GM10847 (cell line): ENCODE results near the gene GFRA3.

ENCODE experiments used
- POLR2A ChIP-seq: IDR thresholded peaks from 2 replicates; pipeline ENCODE4 v1.6.1; 2011; ENCODE audit not compliant: insufficient read length; ENCODE audit errors: extremely low read depth

GFRA3 gene, protein sequence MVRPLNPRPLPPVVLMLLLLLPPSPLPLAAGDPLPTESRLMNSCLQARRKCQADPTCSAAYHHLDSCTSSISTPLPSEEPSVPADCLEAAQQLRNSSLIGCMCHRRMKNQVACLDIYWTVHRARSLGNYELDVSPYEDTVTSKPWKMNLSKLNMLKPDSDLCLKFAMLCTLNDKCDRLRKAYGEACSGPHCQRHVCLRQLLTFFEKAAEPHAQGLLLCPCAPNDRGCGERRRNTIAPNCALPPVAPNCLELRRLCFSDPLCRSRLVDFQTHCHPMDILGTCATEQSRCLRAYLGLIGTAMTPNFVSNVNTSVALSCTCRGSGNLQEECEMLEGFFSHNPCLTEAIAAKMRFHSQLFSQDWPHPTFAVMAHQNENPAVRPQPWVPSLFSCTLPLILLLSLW

DNA sequence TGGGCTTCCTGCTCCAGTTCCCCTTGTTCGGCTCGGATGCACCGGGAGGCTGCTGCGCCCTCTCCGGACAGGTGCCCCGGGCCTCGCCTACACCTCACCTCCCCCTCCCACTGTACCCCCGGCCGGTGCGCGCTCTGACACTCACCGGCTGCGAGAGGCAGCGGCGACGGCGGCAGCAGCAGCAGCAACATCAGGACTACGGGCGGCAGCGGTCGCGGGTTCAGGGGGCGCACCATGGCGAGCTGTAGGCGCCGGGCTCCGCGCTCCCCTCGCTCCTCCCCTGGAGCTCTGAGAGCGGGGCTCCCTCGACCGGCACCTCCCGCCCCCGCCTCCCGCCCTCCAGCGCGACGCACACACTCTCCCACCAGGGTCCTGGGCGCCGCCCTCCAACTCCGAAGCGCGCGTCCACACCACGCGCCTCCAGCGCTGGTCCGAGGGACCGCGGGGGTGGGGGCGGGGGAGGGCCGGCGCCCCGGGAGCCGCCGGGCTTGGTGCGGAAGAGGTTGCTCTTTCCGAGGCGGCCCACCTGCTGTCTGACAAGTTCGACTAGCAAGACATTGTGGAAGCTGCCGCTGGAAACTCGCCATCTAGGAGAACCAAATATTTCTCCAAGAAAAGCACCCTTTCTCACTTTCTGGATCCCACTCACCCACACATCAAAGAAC is at the start of gene GFRA3:
GFRA3 (minus strand) TSS at position 433 of the 665 bp plus-strand sequence; CDS start at position 236, 197 bp downstream.
- TF ChIP-seq POLR2A, result no peak

DNA sequence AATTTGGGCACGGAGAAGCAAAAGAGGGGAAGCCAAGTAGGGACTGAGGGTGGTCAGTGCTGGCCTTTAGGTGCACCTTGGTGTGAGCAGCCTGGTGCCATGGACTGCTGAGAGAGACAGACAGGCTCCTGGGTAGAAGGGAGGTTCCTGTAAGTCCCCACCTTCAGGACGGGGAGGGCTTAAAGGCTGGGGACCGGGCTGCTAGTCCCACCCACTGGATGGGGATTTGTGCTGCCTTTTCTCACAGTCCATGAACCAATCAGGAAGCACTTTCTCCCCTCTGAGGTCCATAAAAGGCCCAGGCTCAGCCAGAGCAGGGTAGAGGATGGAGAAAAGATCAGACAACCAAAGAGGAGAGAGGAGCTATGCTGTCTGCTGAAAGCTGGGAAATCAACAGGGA is 41.9 kb upstream of the GFRA3 start:
- no peak for TF ChIP-seq POLR2A

DNA sequence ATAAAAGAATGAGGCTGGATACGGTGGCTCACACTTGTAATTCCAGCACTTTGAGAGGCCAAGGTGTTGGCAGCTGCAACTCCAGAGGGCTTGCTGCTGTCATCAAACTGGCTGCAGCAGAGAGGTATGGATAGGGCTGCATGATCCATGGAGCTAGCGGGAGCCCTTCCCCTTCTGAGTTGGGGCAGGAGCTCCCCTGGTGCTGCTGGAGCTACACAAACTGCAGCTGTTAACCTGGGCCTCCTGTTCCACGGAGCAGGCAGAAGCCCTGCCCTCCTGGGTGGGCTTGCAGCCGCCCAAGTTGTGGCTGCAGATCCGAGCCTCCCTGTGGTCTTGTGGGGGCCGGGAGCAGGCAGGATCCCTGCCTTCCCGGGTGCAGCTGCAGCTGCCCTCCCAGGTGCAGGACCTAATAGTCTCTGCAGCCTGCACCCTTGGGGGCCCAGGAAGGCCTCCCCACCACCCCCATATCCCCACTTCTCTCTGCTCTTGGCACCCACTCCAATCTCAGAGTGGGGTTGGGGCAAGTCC is 41.4 kb upstream of the GFRA3 start:
- no peak for TF ChIP-seq POLR2A

DNA sequence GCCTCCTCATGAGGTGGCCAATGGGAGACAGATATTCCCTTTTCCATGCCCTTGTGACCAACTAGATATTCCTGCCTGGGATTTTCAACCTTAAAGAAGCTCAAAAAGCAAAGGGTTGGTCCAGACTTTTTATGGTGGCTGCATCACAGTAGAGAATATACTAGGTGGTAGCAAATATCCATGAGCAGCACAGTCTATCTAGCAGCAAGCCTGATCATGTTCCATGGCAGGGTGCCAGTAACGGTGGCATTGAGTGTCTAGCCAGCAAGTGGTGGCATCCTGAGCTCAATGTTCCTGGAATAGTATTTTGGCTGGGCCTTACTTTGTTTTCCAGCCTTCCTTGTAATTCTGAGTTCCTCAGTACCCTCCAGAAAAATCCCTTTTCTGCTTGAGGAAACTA is 31.4 kb upstream of the GFRA3 start:
- no peak for TF ChIP-seq POLR2A

DNA sequence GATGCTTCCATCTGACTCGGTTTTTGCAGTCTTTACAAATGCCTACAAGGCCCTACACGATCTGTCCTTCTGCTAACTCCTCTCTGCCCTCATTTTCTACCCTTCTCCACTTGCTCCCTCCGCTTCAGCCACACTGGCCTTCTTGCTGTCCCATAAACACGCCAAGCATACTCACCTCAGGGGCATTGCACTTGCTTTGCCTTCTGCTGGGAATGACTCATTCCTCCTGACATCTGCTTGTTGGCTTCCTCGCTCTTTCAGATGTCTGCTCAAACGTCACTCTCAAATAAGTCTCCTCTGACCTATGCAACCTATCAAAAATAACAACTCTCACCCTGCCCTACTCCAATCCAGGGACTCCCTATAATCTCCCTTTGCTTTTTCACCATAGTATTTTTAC is 29.0 kb upstream of the GFRA3 start:
- no peak for TF ChIP-seq POLR2A

DNA sequence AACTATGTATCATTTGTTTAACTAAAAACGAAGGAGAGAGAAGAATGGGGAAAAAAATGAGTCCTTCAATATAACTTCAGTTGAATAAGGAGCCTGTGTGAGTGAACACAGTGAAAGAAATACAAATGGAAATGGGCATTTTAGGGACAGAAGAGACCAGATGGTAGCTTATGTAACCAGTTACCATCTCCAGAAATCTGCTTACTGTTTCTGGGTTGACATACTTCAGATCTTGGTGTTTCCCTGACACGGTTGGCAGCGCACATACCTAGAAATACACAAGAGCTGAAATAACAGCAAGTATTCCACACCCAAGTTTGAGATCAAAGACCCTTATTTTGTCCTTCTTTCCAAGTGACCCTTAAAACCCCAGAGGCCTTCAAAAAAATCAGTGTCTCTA is 14.9 kb upstream of the GFRA3 start:
- TF ChIP-seq POLR2A, result no peak

DNA sequence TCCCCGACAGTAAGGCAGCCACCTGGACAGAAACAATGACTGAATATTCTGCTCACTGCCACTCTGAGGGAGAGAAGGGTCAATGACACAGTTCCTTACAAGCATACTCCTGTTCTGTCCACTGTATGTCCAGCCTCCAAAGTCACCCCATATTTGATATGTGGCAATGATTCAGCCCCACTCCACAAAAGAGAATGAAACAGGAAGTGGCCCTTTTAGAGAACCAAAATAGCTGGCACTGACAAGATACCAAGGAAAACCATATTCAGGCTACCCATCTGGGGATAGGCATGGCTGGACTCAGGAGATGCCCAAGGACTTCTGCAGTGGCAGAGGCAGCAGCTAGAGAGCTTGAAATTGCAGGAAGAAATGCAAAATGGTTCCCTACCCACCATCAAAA is 12.8 kb upstream of the GFRA3 start:
- no peak for TF ChIP-seq POLR2A

DNA sequence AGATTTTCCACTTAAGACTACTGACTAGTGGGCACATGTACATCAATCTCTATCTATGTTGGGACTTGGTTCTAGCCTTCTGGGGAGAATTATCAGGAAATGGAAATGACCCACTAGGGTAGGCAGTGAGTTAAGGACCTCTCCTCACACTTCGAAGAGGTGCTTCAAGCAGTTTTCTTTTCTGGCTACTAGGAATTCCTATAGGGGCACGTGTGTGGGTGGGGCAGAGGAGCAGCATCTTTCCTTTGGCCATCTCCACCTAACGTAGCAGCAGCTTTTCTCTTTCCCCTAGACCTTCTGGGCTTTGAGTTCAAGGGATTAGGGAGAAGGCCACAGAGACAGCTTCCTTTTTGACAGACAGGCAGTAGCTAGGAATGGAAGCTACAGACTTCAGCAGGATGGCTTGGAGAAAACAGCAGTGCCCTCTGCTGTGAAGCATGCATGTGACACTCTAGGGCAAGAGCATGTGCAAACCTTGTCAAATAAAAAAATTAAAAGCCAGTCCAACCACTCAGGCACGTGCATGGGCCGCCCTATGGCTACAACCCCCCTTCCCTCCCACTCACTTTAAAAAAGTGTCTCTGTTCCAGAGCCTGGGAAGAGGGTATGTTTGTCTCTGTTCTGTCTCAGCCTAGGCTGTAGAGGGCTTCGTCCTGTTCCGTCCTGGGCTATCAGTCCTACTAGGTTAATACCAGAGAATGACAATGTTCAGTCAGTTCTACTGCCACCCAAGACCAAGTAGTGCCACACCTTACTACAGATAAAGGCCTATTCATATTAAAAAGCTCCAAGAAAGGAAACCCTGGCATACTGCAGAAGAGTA is 8.7 kb upstream of the GFRA3 start:
- TF ChIP-seq POLR2A, result no peak

DNA sequence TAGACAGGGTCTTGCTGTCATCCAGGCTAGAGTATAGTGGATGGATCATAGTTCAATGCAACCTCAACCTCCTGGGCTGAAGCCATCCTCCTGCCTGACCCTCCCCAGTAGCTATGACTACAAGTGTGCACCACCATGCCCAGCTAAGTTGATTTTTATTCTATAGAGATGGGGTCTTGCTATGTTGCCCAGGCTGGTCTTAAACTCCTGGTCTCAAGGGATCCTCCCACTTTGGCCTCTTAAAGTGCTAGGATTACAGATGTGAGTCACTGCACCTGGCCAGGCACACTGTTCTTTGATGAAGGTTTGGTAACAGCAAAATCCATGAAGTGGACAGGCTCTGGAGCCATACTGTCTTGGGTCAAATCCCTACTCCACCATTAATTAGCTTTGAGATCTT is 6.5 kb upstream of the GFRA3 start:
- no peak for TF ChIP-seq POLR2A

DNA sequence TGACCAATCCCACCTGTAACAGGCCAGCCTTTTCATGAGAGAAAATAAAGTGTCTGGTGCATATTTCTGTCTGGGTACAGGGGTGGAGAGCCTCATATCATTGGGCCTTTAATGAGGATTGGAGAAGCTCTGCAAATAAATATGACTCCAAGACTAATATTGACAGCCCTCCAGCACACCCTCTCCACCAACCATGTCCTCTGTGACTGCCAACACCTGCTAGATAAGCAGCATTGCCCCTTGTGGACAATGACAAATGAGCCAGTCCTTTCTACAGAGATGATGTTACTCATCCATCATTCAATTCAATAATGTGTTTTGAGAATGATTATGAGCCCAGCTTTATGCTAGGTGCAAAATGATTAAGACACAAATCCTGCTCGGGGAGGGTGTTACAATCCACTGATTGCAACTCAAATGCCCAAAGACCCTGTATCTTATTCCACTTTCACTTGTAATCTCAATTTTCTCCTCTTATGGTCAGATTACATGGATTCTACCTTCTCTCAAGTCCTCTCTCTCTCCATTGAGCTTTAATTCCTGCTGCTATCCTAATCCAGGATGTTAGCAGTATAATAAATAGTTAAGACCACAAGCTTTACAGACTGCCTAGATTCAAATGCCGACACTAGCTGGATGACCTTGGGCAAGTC is 2.1 kb upstream of the GFRA3 start:
- TF ChIP-seq POLR2A, result no peak

DNA sequence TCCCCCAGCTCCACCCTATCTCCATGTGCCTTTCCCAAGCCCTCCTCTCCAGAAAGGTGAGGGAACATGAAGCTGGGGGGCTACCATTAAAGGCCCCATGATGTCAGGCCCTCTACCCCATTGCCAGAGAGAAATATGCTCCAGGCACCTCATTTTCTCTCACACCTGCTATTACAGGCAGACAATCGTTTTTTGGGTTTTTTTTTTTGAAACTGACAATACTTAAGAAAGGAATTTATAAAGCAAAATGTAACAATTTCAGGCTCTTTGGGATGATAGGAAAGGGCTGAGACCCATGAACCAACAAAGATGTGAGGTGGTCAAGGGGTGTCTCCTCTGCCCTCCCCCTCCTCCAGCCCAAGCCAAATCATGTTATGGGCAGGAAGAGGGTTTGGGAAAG is 1.5 kb upstream of the GFRA3 start:
- TF ChIP-seq POLR2A, result no peak

DNA sequence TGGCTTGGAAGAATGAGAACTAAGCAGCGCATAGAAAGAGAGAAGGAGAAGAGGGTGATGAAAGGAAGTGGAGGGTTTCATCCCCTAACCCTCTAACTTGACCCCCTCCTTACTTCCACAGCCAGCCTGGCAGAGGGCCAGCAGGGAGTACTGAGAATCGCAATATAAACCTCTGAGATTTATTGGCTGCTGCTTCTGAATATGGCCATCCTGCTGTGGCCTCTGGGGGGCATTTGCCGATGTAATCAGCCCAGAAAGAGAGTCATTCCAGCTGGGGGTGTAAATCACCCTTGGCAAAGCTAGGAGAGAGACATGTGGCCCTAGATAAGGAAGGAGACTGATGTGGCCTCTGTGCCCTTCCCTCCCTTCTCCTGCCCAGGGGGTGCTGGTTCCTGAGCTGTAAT is 960 bp upstream of the GFRA3 start:
- TF ChIP-seq POLR2A, result no peak

DNA sequence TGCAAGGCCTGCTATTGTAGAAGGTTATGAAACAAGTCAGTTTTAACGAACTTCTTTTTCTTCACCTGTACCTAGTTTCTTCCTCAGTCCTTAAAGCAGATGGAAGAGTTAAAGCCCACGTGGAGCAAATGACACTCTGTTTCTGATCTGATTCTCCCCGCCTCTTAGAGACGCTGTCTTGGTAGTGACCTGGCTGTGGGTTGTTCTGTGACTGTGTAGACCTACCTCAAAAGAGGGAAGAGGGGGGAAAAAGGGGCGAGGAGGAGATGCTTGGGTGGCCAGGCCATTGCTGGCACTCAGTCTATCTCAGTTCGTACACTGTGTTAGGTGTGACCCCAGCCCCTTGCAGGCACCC is 610 bp downstream of the GFRA3 start:
- TF ChIP-seq POLR2A, result no peak

DNA sequence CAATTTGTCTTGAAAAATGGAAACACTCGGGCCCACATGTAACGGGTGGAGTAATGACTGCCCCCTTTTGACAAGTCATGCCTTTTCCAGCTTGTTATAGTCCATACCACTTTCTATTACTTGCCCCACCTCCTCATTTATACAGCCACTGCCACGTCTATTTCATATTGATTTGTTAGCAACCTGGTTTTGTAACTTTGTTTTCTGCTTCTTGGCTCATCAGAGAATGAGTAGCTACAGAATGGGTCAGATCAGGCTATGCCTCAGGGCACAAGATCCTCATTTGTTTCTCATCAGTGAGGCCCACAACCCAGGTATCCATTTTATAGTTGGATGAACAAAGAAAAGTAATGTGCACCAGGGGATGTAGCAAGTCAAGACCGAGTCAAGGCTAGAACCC is 1.7 kb downstream of the GFRA3 start:
- TF ChIP-seq POLR2A, result no peak

DNA sequence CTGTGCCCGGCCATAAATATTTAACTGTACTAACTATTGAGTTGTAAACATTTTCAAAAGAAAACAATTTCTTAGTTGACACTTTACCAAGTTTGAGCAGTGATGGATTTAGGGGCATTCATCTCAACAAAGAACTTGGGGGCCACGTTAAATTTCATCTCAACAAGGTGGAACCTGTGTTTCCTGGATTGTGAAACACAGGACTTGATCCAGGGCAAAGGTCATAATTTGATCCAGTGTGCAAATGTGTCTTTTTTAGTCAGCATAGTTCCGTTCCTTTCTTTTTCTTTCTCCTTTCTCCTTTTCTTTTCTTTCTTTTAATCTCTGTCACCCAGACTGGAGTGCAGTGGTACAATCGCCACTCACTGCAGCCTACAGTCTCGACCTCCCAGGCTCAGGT is 3.1 kb downstream of the GFRA3 start:
- no peak for TF ChIP-seq POLR2A
